Lung (tissue), 12 donors: ENCODE results near the gene PTPRN2. TPM values are rescaled to one million over a fixed set of nuclear protein-coding genes. Genes with fewer than 3 reads are reported as not detected.

ENCODE experiments used
- ATAC-seq: fragments of 200-7000 bp; cut with Tn5 transposase; one replicate; pipeline ENCODE4 v1.9.1; 2020; ENCODE audit warnings: moderate number of reproducible peaks; ENCODE audit not compliant: insufficient read depth, low FRiP score
- DNase-seq, 3 donors: peaks; one replicate each; pipeline ENCODE4 v3.0.0-alpha.2; 2013 to 2017
- H3K27ac ChIP-seq, 2 donors: one replicate each; pipeline ENCODE4 v1.5.1; 2013; ENCODE audit warnings: mild to moderate bottlenecking in 2 of 2, moderate library complexity in 2 of 2, control low read depth in 1 of 2, inconsistent platforms in 1 of 2, low read depth in 1 of 2, low read length in 1 of 2
- H3K27me3 ChIP-seq, 3 donors: one replicate each; pipeline ENCODE4 v1.5.1; 2013; ENCODE audit warnings: low read length in 2 of 3; ENCODE audit not compliant: control insufficient read depth in 3 of 3, insufficient read depth in 3 of 3
- H3K36me3 ChIP-seq, 4 donors: one replicate each; pipeline ENCODE4 v1.5.1; 2013; ENCODE audit warnings: low read length in 4 of 4, mild to moderate bottlenecking in 1 of 4, moderate library complexity in 1 of 4; ENCODE audit not compliant: control insufficient read depth in 4 of 4, insufficient read depth in 4 of 4
- H3K4me1 ChIP-seq, 5 donors: one replicate each; pipeline ENCODE4 v1.5.1; 2013; ENCODE audit warnings: low read length in 5 of 5, mild to moderate bottlenecking in 2 of 5, moderate library complexity in 1 of 5; ENCODE audit not compliant: control insufficient read depth in 5 of 5, insufficient read depth in 5 of 5
- H3K4me3 ChIP-seq: one replicate; pipeline ENCODE4 v1.5.1; 2013; ENCODE audit warnings: mild to moderate bottlenecking, control low read depth, moderate library complexity
- H3K9ac ChIP-seq, 2 donors: one replicate each; pipeline ENCODE4 v1.5.1; 2013; ENCODE audit warnings: low read length in 2 of 2, control low read depth in 1 of 2; ENCODE audit not compliant: insufficient read depth in 1 of 2
- H3K9me3 ChIP-seq, 4 donors: one replicate each; pipeline ENCODE4 v1.5.1; 2013; ENCODE audit warnings: low read length in 3 of 4, mild to moderate bottlenecking in 1 of 4, moderate library complexity in 1 of 4; ENCODE audit not compliant: control insufficient read depth in 4 of 4, insufficient read depth in 3 of 4
- CTCF ChIP-seq: IDR thresholded peaks from 2 replicates; pipeline ENCODE4 v1.5.1; 2012; ENCODE audit warnings: mild to moderate bottlenecking; ENCODE audit errors: control extremely low read depth, extremely low read depth
- WGBS, 2 donors: extraction: QIAGEN DNeasy Blood & Tissue Kit; methylation state at CpG; one replicate each; pipeline ENCODE4 v1.1.7; 2013; 5-methylcytosine and 5-hydroxymethylcytosine counted together
- polyA plus RNA-seq, 2 donors: library from polyadenylated mRNA; stranded (reverse); fragments of 200-250 nt; gene quantifications; one replicate each; pipeline ENCODE4 v1.2.1, GENCODE V29; 2013
- total RNA-seq, 2 donors: library from RNA; depleted of rRNA in 1 of 2; stranded (reverse); fragments of >200 nt in 1 of 2; gene quantifications; one replicate each; pipeline ENCODE4 v1.2.1, GENCODE V29; 2014 to 2021
- donor health status: control.
- donor health status: control.
- donor health status: Bipolar disorder and iron deficiency.
- donor health status: healthy.
- donor health status: DM: yes; HTN: yes; CAD: no.

Gene PTPRN2
- total and polyA plus RNA-seq, 4 donors = 2.1 to 7.4 (median 4.4) TPM

GRCh38 chr7:157569967-157570366 lies 1017.7 kb downstream of the PTPRN2 start:
- Histone ChIP-seq H3K27me3 (peaks cover 0 to 2% (median under 1%) of the 10 kb centered on the region in 3 donors), H3K9me3 (peaks cover 0 to 1% (median under 1%) of the 10 kb centered on the region in 4 donors), H3K27ac (no peak overlapping the region), H3K9ac (no peak overlapping the region), H3K36me3 (no peaks in the 10 kb centered on the region), H3K4me1 (peaks cover 0 to 15% (median 0%) of the 10 kb centered on the region in 5 donors), H3K4me3 (no peak overlapping the region)
- no peak for TF ChIP-seq CTCF
- no peak for ATAC-seq
- DNase-seq = no peak
- 87 to 96% methylated on average over 8 of the region's 8 CpGs for WGBS, 2 donors

- peak; percentile 70 for ATAC-seq
- no peak for TF ChIP-seq CTCF
- Histone ChIP-seq H3K9me3 (peaks cover 0 to 5% (median under 1%) of the 10 kb centered on the region in 4 donors), H3K4me1 (peaks cover 0 to 15% (median 0%) of the 10 kb centered on the region in 5 donors), H3K4me3 (peak overlapping the region; percentile 48), H3K36me3 (no peaks in the 10 kb centered on the region), H3K9ac (peak overlapping the region; percentile 41 to 79), H3K27ac (peak overlapping the region in 1 of 2 donors; percentile 74), H3K27me3 (no peaks in the 10 kb centered on the region)
- WGBS, 2 donors = 6 to 9% methylated on average over 35 of the region's 35 CpGs
- DNase-seq = peak; percentile 75 to 79 (median 77)
Measured at GRCh38 chr7:157568770-157569584, 1018.6 kb downstream of the PTPRN2 start.

- H3K9ac ChIP-seq = peak overlapping the region; percentile 41 to 79
- peak overlapping the region; percentile 48 for H3K4me3 ChIP-seq
- no peak for ATAC-seq
- peak in 2 of 3 donors; percentile 6 to 18 for DNase-seq
- H3K36me3 ChIP-seq = no peaks in the 10 kb centered on the region
- peaks cover 0 to 15% (median 0%) of the 10 kb centered on the region in 5 donors for H3K4me1 ChIP-seq
- whole genome bisulfite sequencing, 2 donors = 39 to 57% methylated on average over 25 of the region's 25 CpGs
- no peak for TF ChIP-seq CTCF
- H3K27me3 ChIP-seq = no peaks in the 10 kb centered on the region
- peaks cover 0 to 5% (median under 1%) of the 10 kb centered on the region in 4 donors for H3K9me3 ChIP-seq
- peak overlapping the region in 1 of 2 donors; percentile 74 for H3K27ac ChIP-seq
Measured at GRCh38 chr7:157568106-157568769, 1019.4 kb downstream of the PTPRN2 start.
